ENCODE measurements around the gene BEND6. TPM values are rescaled to one million over a fixed set of nuclear protein-coding genes. Genes with fewer than 3 reads are reported as not detected.

BEND6 gene
- total RNA-seq, 1 experiment from 2014 or later: 2.2 TPM

DNA sequence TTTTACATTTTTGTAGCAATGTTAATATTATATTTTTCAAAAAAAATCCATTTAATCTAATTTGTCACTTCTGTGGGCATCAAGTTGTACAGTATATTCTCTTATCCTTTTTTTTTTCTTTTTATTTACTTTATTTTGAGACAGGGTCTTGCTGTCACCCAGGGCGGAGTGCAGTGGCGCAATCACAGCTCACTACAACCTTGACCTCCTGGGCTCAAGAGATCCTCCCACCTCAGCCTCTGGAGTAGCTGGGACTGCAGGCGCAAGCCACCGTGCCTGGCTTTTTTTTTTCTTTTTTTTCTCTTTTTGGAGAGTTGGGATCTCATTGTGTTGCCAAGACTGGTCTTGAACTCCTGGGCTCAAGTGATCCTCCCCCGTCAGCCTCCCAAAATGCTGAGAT, 14.4 kb upstream of the BEND6 start:
- no peak for DNase-seq (ENCODE audit: low read depth)

DNA sequence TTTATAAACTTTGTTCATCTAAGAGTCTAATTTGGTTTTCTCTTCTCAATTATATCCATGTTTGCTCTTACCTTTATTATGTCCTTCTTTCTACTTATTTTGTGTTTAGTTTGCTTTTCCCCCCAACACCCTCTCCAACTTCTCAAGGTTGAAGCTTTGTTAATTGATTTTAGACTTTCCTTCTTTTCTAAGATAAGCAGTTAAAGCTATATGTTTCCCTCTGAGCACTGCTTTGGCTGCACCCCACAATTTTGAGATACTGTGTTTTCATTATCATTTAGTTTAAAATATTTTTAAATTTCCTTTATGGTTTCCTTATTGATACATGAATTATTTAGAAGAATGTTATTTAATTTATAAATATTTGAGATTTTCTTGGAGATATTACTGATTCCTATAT, 13.9 kb upstream of the BEND6 start:
- no peak for DNase-seq (ENCODE audit: low read depth)

DNA sequence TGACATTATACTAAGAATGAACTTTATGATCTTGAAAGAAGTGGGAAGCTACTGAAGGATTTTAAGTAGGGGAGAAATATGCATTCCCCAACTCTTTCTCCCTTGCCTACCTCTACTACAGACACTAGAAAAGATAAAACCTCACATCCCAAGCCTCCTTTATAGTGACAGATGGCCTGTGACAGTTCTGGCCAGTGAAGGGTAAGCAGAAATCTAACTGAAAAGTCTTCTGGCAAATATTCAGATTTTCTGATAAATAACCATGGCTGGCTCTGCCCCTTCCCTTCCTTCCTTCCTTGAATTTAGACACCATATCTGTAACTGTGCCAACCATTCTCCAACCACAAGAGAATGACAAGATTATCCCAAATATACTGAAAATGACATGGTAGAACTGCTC, 10.2 kb upstream of the BEND6 start:
- no peak for DNase-seq (ENCODE audit: low read depth)

DNA sequence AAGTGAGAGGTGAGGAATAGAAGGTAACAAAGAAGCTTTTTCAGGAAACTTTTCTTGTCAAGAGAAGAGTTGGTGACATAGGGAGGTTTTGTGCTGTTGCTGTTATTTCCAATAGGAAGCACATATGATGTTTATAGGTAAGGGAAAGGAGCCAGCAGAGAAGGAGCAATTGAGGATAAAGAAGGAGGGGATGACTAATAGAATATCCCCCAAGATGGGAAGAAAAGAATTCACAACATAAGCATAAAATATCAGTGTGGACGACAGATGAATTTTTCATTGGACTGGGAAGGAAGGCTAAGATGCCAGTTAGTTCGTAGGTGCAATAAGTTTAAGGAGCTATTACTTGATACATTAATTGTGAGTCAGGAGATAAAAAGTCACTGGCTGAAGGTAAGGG, 8.5 kb upstream of the BEND6 start:
- DNase-seq (ENCODE audit: low read depth): no peak

DNA sequence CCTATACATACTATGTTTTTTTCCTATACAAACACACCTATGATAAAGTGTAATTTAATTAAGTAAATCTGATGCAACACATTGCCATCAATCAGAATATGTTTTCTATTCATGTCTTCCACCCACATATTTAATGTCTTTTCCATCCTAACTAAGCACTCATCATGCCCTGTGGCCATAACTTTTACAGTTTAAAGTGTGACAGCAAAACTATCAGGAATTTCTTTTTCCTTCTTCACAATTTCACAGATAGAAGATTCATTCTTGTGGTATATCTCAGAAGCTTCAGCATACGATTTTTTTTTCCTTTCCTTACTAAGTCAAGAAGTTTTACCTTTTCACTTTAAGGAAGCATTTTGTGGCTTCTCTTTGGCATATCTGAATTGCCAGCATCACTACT, 7.0 kb upstream of the BEND6 start:
- no peak for DNase-seq (ENCODE audit: low read depth)

DNA sequence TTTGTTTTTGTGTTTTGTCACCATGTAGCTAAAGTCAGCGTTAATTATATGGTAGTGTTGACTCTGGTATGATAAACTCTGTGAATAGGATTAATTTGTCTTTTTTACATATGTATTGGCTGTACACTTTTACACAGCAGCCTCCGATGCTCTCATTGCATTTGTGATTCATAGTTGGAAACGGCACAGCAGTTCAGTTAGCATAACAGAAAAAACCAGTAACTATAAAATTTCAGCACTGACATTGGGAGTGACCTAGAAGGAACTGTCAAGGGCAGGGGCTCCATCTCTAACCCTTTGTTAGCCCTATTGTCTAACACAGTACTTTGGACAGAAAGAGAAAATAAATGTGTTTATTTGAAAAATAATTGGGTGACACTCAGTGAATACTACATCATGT, 5.6 kb upstream of the BEND6 start:
- DNase-seq (ENCODE audit: low read depth): no peak

DNA sequence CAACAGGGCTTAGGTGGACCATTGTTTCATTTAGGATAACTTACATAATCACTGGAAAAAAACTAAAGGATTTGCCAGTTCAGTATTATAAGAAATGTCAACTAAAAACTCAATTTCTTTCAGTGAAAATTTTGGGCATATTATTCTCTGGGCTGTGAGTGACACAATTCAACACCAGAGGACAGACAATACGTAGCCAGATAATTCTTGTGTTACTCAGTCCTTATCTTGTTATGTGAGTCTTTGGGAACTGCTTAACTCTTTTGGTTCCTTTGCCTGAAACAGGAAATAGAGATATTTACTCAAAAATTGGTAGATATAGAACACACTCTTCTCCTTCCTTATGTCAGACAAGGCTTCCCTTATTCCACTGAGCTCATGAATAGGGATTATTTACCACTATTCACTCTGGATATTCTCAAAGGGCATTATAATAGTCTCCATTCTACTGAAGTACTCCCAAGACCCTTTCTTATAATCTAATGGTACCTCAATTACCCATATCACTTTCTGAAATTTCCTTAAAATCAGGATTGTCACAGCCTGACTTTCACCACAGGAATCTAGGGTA, 4.9 kb upstream of the BEND6 start:
- DNase-seq (ENCODE audit: low read depth): no peak

DNA sequence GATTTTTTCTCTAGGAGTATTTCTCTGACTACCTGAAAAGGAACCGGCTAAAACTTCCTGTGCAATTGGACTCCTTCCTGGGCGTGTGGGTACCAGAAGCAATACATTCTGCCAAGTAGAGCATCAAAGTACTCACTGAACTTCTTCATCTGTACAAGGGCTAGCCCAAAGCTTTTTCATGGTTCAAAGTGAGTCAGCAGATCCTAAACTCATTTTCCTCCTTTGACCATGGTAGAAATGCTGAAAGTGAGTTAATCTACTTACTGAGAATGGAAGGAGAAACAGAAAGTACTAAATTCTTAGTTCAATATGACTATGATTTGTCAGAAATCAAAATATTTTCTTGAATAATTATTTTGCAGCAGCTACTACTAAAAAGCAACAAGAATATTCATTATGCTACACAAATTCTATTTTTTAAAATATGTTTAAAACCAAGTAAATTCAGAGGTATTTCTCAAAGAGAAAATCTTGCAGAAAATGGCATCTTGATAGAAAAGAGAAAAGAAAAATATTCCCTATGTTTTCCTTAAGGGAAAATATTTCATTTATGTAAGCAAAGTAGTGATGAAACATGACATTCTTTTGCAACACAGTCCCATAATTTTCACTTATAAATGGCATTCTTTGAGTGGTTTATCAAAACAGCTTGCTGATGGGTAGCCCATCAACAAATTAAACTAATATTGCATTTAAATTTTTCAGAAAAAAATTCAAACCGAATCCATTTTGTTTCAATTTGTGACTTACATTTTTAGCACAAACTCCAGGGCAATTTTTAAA, 3.7 kb upstream of the BEND6 start:
- DNase-seq (ENCODE audit: low read depth): no peak

DNA sequence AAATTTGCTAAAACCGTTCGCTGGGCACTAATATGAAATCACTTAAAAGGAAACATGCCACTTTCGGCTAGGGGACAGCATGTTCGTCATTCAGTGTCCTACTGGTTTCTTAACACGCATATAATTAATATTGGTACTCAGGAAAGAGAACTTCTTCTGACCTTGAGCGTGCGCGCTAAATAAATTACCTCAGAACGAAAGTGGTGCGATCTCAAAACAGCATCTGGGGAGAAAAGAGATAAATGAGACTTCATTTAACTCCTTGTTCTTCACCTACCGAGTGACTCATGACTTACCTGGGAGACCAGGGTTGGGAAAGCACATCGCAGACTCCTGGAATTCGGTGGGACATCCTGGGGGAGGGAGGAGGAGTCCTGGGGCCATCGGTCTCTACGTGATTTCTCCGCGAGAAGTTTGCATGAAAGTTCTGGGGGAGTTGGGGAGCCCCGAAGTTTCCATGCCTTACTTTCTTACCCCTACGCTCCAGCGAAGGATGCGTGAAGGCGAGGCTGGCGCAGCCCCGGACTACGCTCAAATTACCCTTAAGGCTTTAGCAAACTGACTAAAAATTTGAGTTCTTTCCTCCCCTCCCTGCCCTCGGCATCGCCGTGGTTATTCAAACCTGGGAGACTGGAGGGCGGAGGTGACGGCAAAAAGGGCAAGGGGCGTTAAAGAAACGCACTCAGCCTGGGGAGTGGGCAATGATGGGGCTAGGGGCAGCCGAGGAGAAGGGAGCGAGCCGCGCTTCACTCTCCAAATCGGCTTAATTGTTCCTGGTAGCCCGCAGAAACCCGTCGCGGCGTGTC, 1.1 kb upstream of the BEND6 start:
- no peak for DNase-seq (ENCODE audit: low read depth)

DNA sequence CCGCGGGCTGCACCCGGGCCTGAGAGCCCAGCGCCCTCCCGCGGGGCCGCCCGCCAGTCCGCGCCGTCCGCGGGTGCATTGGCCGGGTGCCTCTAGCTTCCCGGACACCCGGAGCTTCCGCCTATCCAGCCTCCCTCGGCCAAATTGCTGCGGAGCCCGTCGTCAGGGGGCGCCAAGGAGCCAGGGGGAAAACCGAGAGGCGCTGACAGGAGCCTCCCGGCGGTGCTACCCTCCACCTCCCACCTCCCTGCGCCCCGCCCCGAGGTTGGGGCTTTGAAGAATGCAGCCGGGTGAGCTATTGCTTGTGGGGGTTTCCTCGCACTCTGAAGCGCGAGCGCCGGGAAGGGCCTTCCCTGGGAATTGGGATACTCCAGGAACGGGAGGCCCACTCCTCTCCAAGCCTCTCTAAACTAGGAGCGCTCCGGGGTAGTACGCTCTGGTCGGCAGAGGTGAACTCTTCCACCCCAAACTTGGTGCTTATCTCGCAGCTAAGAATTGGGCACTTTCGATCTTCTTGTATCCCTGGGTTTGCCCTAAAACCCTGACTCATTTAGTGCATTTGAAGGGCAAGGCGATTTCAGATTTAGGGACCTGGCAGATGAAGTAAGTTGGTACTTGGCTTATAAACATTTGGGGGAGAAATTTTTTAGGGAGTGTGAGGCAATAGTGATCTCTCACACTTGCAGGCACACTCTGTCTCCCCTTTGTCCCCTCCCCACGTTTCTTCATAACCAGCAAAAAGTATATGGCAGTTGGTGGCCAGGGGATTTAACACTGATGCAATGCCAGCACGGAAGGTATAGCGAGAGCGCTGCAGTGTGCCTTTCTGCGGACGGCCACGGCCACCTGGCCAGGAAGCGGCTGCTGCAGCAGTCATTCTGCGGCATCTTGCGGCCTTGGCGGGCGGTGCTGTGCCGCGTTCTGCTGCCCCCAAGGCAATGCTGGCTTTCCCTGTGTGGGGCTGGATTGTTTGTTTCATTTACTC, 556 bp downstream of the BEND6 start:
- DNase-seq (ENCODE audit: low read depth): peak; percentile 97

DNA sequence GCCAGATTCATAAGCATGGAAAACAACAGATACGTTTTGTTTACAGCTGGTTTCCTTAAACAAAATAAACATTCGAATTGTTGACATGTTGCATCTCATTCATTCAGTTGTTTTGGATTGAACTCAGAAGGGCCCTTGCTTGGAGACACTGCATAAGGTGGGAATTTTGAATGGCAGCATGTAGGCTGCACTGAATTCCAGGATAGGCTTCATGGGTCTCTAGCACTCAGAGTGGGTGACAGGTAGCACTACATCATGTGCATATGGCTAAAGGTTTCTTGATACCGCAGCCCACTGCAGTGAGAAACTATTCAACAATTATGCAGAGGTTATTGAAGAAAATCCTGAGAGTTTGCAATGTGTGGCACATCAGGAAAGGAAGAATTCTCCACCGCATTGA, 1.6 kb downstream of the BEND6 start:
- DNase-seq (ENCODE audit: low read depth): no peak

DNA sequence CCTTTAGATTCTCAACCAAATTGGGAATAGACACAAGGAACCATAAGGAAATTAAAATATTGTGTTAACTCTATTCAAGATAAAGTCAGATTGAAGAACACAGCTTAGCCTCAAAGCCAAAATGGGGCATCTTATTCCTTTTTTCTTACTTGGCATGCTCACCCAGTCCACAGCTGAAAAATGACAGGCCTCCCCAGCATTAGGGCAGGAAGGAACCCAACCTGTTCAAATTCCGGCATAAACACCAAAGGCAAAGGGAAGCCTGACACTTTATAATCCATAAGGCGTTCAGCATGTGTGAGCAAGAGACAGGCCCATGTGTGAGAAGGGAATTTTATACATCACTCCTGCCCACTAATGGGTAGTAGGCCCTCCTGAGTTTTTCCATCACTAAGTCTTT, 2.9 kb downstream of the BEND6 start:
- DNase-seq (ENCODE audit: low read depth): no peak

DNA sequence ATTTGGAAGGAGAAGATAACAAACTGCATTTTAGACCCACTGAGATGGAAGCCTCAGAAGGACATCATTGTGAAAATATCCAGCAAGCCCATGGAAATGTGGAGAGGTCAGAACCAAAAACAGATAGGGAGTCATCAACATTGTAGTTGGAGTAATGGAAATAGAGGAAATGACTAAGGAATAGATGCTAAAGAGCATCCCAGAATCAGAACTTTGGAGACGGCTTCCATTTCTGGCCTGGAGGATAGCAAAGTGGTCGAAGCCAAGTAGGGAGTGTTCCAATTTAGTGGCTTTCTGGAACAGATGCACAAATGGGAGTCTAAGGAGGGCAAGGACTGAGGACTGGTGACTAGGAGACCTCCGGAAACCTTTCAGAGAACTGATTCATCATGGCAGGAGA, 3.6 kb downstream of the BEND6 start:
- DNase-seq (ENCODE audit: low read depth): peak; percentile 60

DNA sequence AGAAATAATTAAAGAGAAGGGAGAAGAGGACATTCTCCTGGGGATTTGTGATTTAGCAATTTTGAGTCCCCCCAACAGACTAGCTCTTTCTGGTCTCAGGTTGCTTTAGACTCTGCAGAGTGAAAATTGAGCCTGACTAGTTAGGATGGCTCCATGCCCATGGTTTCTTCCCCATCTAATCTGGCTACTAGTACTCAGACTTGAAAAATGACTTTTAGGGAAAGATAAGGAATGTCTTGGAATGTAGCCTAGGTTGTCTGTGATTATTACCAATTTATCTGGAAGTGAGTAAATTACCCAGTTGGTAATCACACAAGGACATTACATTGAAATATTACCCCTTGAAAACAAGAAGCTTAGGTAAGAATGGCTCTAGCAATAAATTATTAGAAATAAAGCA, 4.2 kb downstream of the BEND6 start:
- no peak for DNase-seq (ENCODE audit: low read depth)

DNA sequence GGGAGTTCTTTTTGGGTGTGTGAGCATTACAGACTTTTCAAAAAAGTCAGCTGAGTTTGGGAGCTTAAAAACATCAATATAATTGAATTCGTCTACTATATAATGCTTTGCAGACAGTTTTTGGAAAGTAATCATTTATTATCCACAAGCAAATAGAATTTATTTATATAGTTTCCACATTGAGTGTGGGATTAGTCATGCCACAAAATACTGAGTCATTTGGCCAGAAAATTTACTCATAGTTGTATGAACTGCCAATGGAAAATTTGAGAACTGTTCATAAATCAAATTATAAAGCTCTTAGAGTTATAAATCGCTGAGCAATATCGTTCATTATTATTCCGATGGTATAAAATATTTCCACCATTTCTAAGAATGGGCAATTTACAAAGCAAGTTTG, 5.0 kb downstream of the BEND6 start:
- DNase-seq (ENCODE audit: low read depth): peak; percentile 65

DNA sequence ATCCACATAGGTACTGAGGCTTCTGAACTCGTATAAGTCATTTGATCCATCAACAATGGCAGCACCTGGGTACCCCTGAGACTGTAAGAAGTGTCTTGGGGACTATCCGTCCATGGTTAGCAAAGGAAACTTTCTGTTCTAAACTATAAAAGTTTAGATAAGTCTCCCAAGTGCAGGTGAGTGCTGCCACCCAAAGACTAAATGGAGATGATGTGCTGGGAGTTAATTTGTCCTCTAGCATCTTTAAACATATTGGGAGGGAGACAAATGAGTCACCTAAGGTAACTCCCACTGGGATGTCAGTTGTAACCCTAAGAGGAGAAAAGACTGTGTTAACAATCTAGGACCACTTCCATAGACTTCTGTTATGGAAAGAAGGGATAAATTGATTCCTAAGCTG, 6.2 kb downstream of the BEND6 start:
- peak; percentile 43 for DNase-seq (ENCODE audit: low read depth)

DNA sequence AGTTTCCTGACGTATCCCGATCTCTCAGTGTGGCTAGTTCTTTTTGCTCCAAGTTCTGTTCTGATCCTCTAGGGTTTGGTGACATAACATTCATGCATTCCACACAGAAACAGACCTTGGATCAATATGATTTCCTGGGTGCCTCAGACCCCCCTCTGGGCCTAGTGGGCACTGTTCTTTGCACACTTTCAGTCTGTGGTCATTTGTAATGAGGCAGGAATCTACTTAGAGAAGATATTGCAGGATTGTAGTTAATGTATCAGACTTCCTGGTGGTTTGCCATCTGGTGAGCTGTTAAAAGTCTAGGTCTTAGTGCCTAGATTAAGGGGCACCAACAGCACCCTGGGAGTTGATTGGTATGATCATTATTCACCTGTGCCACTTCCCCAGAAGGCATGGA, 7.5 kb downstream of the BEND6 start:
- DNase-seq (ENCODE audit: low read depth): no peak

DNA sequence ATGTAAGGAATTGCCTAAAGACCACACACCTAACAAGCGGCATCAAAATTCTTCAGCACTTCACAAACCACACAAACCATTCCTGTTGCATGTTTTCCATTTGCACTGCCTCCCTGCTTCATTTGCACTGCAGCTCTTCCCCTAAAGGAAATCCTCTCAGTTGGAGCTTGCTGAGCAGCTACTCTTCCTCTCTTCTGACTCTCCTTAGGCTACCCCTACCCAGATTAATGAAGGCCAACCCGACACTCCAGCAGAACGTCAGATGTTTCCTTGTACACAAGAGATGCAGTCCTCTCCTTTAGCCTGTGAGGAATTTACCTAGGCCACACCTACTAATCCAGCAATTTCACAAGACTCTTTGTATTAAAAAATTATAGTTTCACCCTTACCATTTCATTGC, 8.1 kb downstream of the BEND6 start:
- no peak for DNase-seq (ENCODE audit: low read depth)

DNA sequence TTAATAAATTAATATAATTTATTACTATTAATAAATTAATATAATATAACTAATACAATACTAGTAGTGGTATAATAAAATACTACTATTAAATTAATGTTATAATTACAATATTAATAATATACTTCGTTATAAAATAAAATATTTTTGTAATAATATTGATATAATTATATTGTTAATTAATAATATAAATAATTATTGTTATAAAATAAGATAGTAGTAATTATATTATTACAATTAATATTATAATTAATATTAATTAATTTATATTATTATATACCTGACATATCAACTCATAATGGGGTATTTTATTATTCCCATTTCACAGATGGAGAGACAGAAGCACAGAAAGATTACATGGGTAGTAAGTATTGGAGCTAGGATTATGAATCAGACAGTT, 8.9 kb downstream of the BEND6 start:
- no peak for DNase-seq (ENCODE audit: low read depth)

DNA sequence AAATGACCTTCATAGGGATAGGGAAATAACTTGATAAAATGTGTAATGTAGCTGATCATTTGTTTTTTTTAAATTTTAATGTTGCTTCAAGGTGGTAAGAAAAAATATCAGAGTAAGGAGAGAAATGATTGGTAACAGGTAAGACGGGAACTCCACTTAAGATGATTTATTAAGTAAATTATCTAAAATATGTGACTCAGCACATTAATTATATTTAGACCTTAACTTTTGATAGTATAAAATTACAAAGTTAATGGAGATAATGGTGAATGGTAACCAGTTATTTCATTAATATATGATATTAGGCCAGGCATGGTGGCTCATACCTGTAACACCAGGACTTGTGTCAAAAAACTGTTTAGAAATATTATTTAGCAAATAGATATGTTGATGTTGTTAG, 10.2 kb downstream of the BEND6 start:
- DNase-seq (ENCODE audit: low read depth): no peak

DNA sequence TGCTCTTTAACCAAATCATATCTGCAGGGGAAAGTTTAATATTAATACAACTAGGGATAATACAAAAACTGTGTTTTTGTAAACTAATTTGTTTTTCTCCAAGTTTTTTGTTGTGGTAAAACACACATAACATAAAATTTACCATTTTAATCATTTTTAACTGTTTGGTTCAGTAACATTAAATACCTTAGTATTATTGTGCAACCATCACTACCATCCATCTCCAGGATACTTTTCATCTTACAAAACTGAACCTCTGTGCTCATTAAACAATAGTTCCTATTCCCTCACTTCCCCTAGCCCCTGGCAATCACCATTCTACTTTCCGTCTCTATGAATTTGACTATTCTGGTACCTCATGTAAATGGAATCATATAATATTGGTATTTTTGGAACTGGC, 15.9 kb downstream of the BEND6 start:
- DNase-seq (ENCODE audit: low read depth): no peak

All from HT1080 (cell line).